Tongue (tissue), 2 donors: Measurements from ENCODE around the gene MYO16. TPM values are rescaled to one million over a fixed set of nuclear protein-coding genes. Genes with fewer than 3 reads are reported as not detected.
A peak's percentile ranks its signal among the peaks of the same experiment; 100 is the strongest.

Source experiments
- DNase-seq: peaks from one replicate; pipeline ENCODE4 v3.0.0-alpha.2; 2015
- total RNA-seq: library from RNA; depleted of rRNA; stranded (reverse); fragments of >200 nt; gene quantifications from one replicate; pipeline ENCODE4 v1.2.3, GENCODE V29; 2014

MYO16 gene
- total RNA-seq, 1 donor from 2014 or later = 12.2 TPM

DNA sequence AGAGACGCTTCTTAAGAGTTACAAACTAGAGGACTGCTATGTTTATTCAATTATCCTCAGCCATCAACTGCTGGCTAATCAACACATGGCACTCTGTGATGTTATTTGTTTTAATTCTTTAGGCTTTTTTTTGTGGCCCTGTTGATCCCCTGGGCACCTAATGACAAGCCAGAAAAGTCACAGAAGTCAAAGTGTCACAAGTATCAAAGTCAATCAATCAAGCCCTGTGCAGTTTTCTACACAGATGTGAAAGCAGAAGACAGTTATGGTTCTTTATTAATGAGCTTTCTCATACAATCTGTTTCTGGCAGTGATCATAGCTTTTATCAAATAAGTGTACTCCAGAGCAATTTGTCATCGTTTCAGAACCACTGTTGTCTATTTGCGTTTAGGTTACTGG lies 34.3 kb downstream of the MYO16 start:
- DNase-seq = no peak

- DNase-seq = no peak
Measured at GRCh38 chr13:108667205-108667604, 37.8 kb downstream of the MYO16 start.

DNA sequence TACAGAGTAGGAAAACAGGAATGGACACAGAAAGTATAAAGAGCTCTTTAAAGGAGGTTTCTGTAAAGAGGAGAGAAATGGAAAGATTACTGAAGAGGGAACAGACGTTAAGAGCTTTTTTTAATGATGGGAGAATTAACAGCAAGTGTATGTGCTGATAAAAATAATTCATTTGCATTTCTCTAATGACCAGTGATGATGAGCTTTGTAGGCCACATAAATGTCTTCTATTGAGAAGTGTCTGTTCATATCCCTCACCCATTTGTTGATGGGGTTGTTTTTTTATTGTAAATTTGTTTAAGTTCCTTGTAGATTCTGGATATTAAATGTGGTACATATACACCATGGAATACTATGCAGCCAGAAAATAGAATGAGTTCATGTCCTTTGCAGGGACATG lies 40.0 kb downstream of the MYO16 start:
- no peak for DNase-seq

DNA sequence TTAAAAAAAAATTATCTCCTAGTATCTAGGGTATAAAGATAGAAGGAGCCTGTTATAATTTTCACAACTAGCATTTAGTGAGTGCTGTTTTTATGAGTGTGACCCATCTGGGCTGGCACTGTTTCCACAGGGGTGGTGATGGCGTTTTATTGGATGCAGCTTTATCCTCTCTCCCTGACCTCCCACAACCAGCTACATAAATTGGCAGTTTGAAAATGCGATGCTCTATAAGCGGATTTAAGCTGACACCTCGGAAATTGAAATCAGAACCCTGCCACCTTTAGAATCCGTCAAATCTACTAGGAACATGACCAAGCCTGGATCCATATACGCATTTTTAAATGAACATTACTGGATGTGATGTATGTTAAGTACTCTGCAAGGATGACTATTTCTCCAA lies 44.9 kb downstream of the MYO16 start:
- no peak for DNase-seq

GRCh38 chr13:108674771-108675170 lies 45.4 kb downstream of the MYO16 start:
- no peak for DNase-seq

- no peak for DNase-seq
Measured at GRCh38 chr13:108676620-108677019, 47.2 kb downstream of the MYO16 start.

DNA sequence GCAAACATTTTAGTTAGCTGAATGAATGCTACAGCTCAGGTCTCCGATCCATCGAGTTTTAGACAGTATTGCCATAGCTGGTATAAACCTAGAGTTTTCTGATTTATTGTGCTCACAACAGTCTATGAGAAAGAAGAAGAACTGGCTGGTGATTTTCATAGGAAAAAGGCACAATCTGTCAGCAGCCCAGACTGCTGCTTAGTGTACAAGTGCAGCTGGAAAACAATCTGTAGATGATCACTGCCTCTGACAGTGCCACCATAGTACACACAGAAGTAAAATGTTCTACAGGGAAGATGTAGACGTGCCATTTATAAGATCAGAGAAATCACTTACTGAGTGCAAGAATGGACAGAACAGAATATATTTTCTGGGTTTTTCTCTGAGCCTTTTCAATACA lies 48.4 kb downstream of the MYO16 start:
- DNase-seq = no peak

DNA sequence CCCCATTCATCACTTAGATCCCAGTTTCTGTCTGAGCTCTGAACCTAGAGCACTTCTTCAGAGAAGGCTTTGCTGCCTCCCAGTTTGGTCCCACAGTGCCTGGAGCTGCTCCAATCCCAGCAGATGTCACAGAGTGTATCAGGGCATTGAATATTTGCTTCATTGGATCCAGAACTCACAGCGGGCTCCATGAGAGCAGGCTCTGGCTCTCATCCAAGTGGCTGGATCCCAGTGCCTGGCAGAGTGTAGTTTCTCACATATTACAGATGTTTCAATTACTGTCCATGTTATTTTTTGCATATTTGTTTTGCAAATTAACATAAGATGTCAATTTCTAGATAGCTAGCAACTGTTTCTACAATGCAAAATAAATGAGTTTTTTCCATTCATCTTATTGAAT lies 50.6 kb downstream of the MYO16 start:
- peak; percentile 22 for DNase-seq

DNA sequence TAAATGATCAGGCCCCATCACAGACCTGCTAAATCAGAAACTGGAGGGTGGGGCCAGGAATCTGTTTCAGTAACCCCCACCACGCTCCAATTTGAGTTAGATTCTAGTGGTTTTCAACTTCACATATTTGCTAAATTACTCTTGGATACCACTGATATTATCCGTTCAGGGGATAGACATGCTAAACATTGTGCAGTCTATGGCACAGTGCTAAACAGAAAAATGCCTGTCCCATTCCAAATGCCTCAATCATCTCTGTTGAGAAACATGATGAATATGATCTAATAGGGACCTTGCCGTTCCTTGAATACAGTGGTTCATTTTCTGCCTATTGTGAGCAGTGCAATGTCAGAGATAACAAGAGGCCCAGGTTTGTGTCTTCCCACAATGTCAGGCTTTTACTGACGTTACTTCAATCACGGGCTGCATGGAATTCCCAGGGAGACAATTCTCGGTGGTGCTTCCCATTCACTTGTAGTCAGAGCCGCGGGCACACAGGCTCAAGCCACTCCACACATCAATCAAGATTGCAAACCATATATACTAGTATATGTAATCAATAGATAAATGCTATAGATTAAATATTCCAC lies 52.7 kb downstream of the MYO16 start:
- DNase-seq = no peak

DNA sequence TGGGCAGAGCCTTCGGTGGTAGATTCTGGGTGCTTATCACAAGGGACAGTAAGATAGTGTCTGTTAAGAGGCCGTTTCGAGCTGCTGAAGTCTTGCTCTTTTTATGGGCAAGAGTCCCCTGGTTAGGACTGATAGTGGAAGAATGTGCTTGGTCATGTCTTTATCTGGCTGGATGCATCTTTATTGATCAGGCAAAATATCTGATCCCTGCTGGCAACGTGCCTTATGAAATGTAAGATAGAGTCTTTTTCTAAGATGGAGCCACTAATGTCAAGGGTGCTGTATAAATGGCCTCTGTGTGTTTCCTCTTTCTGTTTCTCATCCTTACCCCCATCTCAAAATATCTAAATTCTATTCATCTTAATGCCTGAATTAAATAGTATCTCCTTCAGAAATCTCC lies 53.3 kb downstream of the MYO16 start:
- DNase-seq = no peak

DNA sequence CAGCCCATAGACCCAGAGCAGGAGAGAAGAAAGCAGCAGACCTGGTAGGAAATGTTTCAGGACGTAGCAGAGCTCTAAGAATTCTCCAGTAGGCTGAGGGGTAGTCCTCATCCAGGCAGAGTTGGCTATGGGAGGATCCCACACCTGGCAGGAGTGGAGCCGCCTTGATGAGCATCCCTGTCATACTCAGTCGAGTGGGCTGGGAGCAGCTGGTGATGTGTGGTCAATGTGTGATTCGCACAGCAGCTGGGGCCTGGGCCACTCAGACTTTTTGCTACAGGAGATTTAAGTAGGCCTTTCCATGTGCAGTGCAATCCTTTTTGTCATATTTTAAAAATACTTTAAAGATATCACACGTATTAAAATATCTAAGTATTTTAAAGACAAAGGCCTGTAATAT lies 56.6 kb downstream of the MYO16 start:
- peak; percentile 6 for DNase-seq

- DNase-seq = no peak
Measured at GRCh38 chr13:108690726-108691125, 61.3 kb downstream of the MYO16 start.

DNA sequence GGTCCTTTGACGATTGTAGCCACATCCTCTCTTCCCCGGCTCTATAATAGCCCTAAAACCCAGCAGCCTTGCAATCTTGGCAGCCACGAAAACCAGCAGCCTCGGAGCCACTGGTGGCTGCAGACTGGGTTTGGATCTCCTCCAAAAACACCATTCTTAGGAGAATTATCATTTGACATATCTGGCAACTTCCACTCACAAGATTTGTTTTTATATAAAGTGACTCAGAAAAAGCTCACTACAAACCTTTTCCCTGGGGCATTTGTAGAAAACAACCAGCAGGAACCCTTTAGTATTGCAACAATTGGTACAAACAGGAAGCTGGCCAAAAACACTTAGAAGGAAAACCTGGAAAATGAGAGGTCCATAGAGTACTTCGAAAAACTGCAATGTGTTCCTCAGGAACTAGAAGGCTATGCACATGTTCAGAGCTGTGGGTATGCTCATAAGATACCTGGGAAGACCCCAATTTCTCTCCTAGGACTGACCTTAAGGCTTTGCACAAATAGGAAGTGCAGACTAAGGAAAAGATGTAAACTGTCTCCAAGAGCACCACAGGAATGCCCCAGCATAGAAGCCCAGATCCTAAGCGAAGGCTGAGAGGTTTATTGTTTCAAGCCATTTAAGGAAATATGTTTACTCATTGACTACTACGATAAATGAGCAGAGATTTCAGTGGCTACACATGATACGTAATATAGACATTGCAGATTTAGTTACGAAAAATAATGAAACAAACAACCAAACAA lies 71.2 kb downstream of the MYO16 start:
- DNase-seq = peak; percentile 28

GRCh38 chr13:108702171-108702570 lies 72.8 kb downstream of the MYO16 start:
- DNase-seq = no peak

DNA sequence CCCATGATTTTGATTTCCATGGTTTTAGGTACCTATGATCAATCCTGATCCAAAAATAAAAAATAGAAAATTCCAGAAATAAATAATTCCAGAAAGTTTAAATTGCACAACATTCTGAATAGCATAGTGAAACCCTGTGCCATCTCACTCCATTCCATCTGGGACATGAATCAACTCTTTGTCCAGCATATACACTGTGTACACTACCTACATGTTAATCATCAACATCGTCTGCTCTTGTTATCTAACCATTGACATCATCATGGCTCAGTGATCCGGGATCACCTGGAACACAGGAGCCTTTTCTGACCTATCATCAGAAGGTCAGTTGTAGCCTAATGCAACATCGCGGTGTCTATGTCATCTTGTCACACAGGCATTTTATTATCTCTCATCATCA lies 75.6 kb downstream of the MYO16 start:
- no peak for DNase-seq

- no peak for DNase-seq
Measured at GRCh38 chr13:108707584-108707983, 78.2 kb downstream of the MYO16 start.

- peak; percentile 8 for DNase-seq
Measured at GRCh38 chr13:108708921-108709320, 79.5 kb downstream of the MYO16 start.

GRCh38 chr13:108711386-108711785 lies 82.0 kb downstream of the MYO16 start:
- DNase-seq = no peak

DNA sequence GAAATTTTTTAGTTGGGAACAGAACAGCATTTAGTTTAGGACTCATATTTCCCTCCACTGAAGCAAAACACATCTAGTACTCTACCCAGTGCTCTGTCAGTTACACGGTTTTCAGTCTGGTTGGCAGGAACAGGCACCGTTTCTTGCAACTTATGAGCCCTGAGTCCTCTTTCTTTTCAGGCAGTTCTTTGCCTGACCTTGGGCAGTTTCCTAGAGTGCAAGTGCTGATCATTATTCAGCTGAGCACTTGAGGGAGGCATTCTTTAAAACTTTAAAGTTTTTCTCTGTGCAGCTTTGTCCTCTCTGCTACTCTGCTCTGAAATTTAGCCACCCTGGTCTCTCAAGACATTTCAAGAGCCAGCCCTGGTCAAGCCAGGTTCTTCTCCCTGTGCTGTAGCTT lies 96.1 kb downstream of the MYO16 start:
- DNase-seq = no peak

- DNase-seq = no peak
Measured at GRCh38 chr13:108728370-108728769, 99.0 kb downstream of the MYO16 start.

DNA sequence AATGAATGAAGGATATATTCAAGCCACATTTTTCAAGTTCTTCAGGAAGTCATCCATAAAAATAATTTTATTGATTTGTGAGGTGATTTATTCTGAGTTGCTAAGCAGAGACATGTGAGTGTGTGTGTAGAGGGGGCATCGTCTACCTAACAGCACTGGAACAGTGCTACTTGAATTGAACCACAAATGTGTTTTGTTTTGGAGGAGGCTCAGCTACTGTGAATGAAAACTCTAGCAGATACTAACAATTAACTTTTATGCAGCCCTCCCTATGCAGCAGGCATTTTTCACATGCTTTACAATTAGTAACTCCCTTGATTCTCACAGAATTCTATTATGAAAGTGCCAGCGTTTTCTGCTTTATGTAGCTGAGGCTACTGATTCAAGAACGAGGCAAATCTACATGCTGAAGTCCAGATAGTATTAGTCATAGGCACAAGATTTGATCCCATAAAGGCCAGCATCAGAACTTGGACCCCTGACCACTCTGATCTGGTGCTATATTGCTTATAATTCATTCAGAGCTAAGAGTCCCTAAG lies 103.7 kb downstream of the MYO16 start:
- DNase-seq = no peak

- no peak for DNase-seq
Measured at GRCh38 chr13:108734676-108735075, 105.3 kb downstream of the MYO16 start.

DNA sequence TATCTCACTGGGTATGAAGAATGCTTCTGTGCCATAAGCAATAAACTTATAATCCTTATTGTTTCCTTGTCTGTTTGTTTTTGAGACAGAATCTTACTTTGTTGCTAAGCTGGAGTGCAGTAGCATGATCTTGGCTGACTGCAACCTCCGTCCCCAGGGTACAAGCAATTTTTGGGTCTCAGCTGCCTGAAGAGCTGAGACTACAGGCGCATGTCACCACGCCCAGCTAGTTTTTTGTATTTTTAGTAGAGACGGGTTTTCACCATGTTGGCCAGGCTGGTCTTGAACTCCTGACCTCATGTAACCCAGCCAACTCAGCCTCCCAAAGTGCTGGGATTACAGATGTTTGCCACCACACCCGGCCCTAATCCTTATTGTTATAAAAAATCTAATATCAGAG lies 112.5 kb downstream of the MYO16 start:
- DNase-seq = no peak
